SU-DHL-6 (cell line): ENCODE data around the gene FFAR4.

Experiments
- H2AFZ ChIP-seq: fragments of 200-600 bp; sonication (generic); 2 replicates; pipeline ENCODE4 v1.6.1; 2014; ENCODE audit warnings: low read depth, mild to moderate bottlenecking, moderate library complexity, mixed read lengths, antibody characterized with exemption, low read length; ENCODE audit not compliant: severe bottlenecking
- H3F3A ChIP-seq: fragments of 200-600 bp; shearing (Covaris generic); 2 replicates; pipeline ENCODE4 v1.6.0; 2016; ENCODE audit warnings: antibody characterized with exemption, mild to moderate bottlenecking; ENCODE audit not compliant: insufficient read depth
- H3K27ac ChIP-seq: fragments of 200-600 bp; sonication (generic); 2 replicates; pipeline ENCODE4 v1.5.1; 2016; ENCODE audit warnings: low read depth, mild to moderate bottlenecking, low read length, moderate library complexity, mixed read lengths
- H3K27me3 ChIP-seq: fragments of 200-600 bp; sonication (generic), shearing (Covaris generic); 2 replicates; pipeline ENCODE4 v1.6.0; 2014; ENCODE audit warnings: mild to moderate bottlenecking, low read length
- H3K36me3 ChIP-seq: fragments of 200-600 bp; sonication (generic); 2 replicates; pipeline ENCODE4 v1.6.1; 2014; ENCODE audit warnings: mild to moderate bottlenecking, low read length, mixed read lengths
- H3K4me2 ChIP-seq: fragments of 300-600, 200-600 bp; shearing (Covaris generic), sonication (generic); 2 replicates; pipeline ENCODE4 v1.6.0; 2014; ENCODE audit warnings: low read length, low read depth, mild to moderate bottlenecking; ENCODE audit not compliant: poor library complexity, severe bottlenecking
- H3K4me3 ChIP-seq: fragments of 200-600 bp; sonication (generic); 2 replicates; pipeline ENCODE4 v1.5.1; 2014; ENCODE audit warnings: antibody characterized with exemption, low read length, mild to moderate bottlenecking, mixed read lengths; ENCODE audit not compliant: insufficient read depth, poor library complexity, severe bottlenecking
- H3K79me2 ChIP-seq: fragments of 200-600 bp; sonication (generic); 2 replicates; pipeline ENCODE4 v1.6.1; 2014; ENCODE audit warnings: mild to moderate bottlenecking, low read length, moderate library complexity; ENCODE audit not compliant: insufficient read depth
- H3K9ac ChIP-seq: fragments of 200-600 bp; sonication (generic); 2 replicates; pipeline ENCODE4 v1.7.0; 2014; ENCODE audit warnings: mild to moderate bottlenecking, low read length
- H3K9me2 ChIP-seq: fragments of 200-600 bp; sonication (generic); replicated peaks from 2 replicates; pipeline ENCODE4 v1.6.1; 2014; ENCODE audit warnings: low read length; ENCODE audit not compliant: insufficient read depth
- H3K9me3 ChIP-seq: fragments of 200-600 bp; sonication (generic); 2 replicates; pipeline ENCODE4 v1.6.1; 2014; ENCODE audit warnings: low read length, mixed read lengths; ENCODE audit not compliant: insufficient read depth
- H4K20me1 ChIP-seq: fragments of 200-600 bp; sonication (generic); 2 replicates; pipeline ENCODE4 v1.6.1; 2014; ENCODE audit warnings: low read depth, mild to moderate bottlenecking, antibody characterized with exemption, low read length, moderate library complexity, mixed read lengths
- CTCF ChIP-seq: fragments of 200-600 bp; sonication (generic); IDR thresholded peaks from one replicate; pipeline ENCODE4 v1.5.1; 2017; ENCODE audit warnings: antibody characterized with exemption, mild to moderate bottlenecking, low read length, moderate library complexity; ENCODE audit not compliant: insufficient read depth, poor library complexity, severe bottlenecking
- EZH2phosphoT487 ChIP-seq: fragments of 200-600 bp; sonication (generic), shearing (Covaris generic); conservative IDR thresholded peaks from 2 replicates; pipeline ENCODE4 v1.6.1; 2018; ENCODE audit warnings: mild to moderate bottlenecking, antibody characterized with exemption, low read length, moderate library complexity, mixed read lengths

The FFAR4 gene

GRCh38 chr10:93628858-93629257 lies 62.4 kb downstream of the FFAR4 start:
- H3K9ac ChIP-seq, result no peak overlapping the region
- H3K4me2 ChIP-seq, result no peak overlapping the region
- no peaks in the 10 kb centered on the region for H4K20me1 ChIP-seq
- H3F3A ChIP-seq, result no peaks in the 10 kb centered on the region
- no peaks in the 10 kb centered on the region for H3K9me3 ChIP-seq
- no peaks in the 10 kb centered on the region for H3K9me2 ChIP-seq
- no peak overlapping the region for H3K27ac ChIP-seq
- H3K36me3 ChIP-seq, result no peaks in the 10 kb centered on the region
- H3K27me3 ChIP-seq, result no peaks in the 10 kb centered on the region
- no peak overlapping the region for H3K4me3 ChIP-seq
- TF ChIP-seq CTCF, result no peak
- TF ChIP-seq EZH2phosphoT487, result no peak
- no peaks in the 10 kb centered on the region for H3K79me2 ChIP-seq
- no peak overlapping the region for H2AFZ ChIP-seq

- TF ChIP-seq CTCF (no peak), EZH2phosphoT487 (no peak)
- Histone ChIP-seq H3K9me3 (no peaks in the 10 kb centered on the region), H3K4me2 (no peak overlapping the region)
Observed at GRCh38 chr10:93629647-93630305, 63.3 kb downstream of the FFAR4 start.

GRCh38 chr10:93630625-93631557 lies 64.4 kb downstream of the FFAR4 start:
- Histone ChIP-seq H3K9me3 (no peaks in the 10 kb centered on the region), H2AFZ (no peak overlapping the region)
- TF ChIP-seq EZH2phosphoT487, result no peak
- no peak for TF ChIP-seq CTCF

More at GRCh38 chr10:93629647-93630305, 63.3 kb downstream of the FFAR4 start:
- Histone ChIP-seq H3K27me3 (no peaks in the 10 kb centered on the region), H3K9ac (no peak overlapping the region), H3K27ac (no peak overlapping the region), H4K20me1 (no peaks in the 10 kb centered on the region), H3F3A (no peaks in the 10 kb centered on the region), H3K36me3 (no peaks in the 10 kb centered on the region), H3K4me3 (no peak overlapping the region), H3K9me2 (no peaks in the 10 kb centered on the region), H2AFZ (no peak overlapping the region), H3K79me2 (no peaks in the 10 kb centered on the region)

More at GRCh38 chr10:93630625-93631557, 64.4 kb downstream of the FFAR4 start:
- H3K27me3 ChIP-seq, result no peaks in the 10 kb centered on the region
- H4K20me1 ChIP-seq, result no peaks in the 10 kb centered on the region
- H3K27ac ChIP-seq, result no peak overlapping the region
- H3F3A ChIP-seq, result no peaks in the 10 kb centered on the region
- no peak overlapping the region for H3K4me3 ChIP-seq
- H3K36me3 ChIP-seq, result no peaks in the 10 kb centered on the region
- H3K4me2 ChIP-seq, result no peak overlapping the region
- no peaks in the 10 kb centered on the region for H3K79me2 ChIP-seq
- no peak overlapping the region for H3K9ac ChIP-seq
- H3K9me2 ChIP-seq, result no peaks in the 10 kb centered on the region
